H9 (cell line): ENCODE data around the gene RARB. TPM values are rescaled to one million over a fixed set of nuclear protein-coding genes. Genes with fewer than 3 reads are reported as not detected.

ENCODE experiments used
- DNase-seq: peaks from one replicate; pipeline ENCODE4 v3.0.0-alpha.2; 2017
- H2AFZ ChIP-seq: one replicate; pipeline ENCODE4 v1.6.1; 2013; ENCODE audit warnings: mild to moderate bottlenecking, low read length, control low read depth, moderate library complexity
- H2AK5ac ChIP-seq: 2 replicates; pipeline ENCODE4 v1.6.1; 2013; ENCODE audit warnings: low read length, control low read depth, mixed read lengths; ENCODE audit not compliant: insufficient read length
- H2BK120ac ChIP-seq: one replicate; pipeline ENCODE4 v1.6.1; 2013; ENCODE audit warnings: low read depth, mild to moderate bottlenecking, low read length, control low read depth, inconsistent platforms; ENCODE audit not compliant: poor library complexity, severe bottlenecking
- H2BK12ac ChIP-seq: 2 replicates; pipeline ENCODE4 v1.6.1; 2013; ENCODE audit warnings: low read length, control low read depth, mixed read lengths, low read depth; ENCODE audit not compliant: insufficient read length
- H2BK15ac ChIP-seq: 2 replicates; pipeline ENCODE4 v1.6.1; 2013; ENCODE audit warnings: low read depth, low read length, control low read depth
- H2BK20ac ChIP-seq: one replicate; pipeline ENCODE4 v1.6.1; 2013; ENCODE audit warnings: low read depth, mild to moderate bottlenecking, low read length, control low read depth, inconsistent platforms; ENCODE audit not compliant: poor library complexity, severe bottlenecking
- H2BK5ac ChIP-seq: 2 replicates; pipeline ENCODE4 v1.6.1; 2013; ENCODE audit warnings: low read length, control low read depth, mixed read lengths; ENCODE audit not compliant: insufficient read length
- H3K14ac ChIP-seq: 2 replicates; pipeline ENCODE4 v1.6.1; 2013; ENCODE audit warnings: low read length, control low read depth; ENCODE audit not compliant: insufficient read depth
- H3K18ac ChIP-seq: 2 replicates; pipeline ENCODE4 v1.6.1; 2013; ENCODE audit warnings: low read depth, mild to moderate bottlenecking, mixed read lengths, low read length, control low read depth; ENCODE audit not compliant: insufficient read length
- H3K23ac ChIP-seq: 2 replicates; pipeline ENCODE4 v1.6.1; 2013; ENCODE audit warnings: low read length, control low read depth, mixed read lengths, low read depth; ENCODE audit not compliant: insufficient read length
- H3K23me2 ChIP-seq: 2 replicates; pipeline ENCODE4 v1.6.1; 2013; ENCODE audit warnings: low read depth, mild to moderate bottlenecking, mixed read lengths, low read length, control low read depth; ENCODE audit not compliant: insufficient read length, poor library complexity, severe bottlenecking
- H3K27ac ChIP-seq: 2 replicates; pipeline ENCODE4 v1.5.1; 2013; ENCODE audit warnings: low read length, control low read depth, mixed read lengths, low read depth; ENCODE audit not compliant: insufficient read length
- H3K27me3 ChIP-seq: 2 replicates; pipeline ENCODE4 v1.6.1; 2013; ENCODE audit warnings: low read length, control low read depth, inconsistent platforms; ENCODE audit not compliant: insufficient read depth
- H3K4ac ChIP-seq: 2 replicates; pipeline ENCODE4 v1.6.1; 2013; ENCODE audit warnings: low read depth, mild to moderate bottlenecking, control low read depth, inconsistent platforms, low read length, moderate library complexity
- H3K4me1 ChIP-seq: 2 replicates; pipeline ENCODE4 v1.6.1; 2013; ENCODE audit warnings: low read length, control low read depth, inconsistent platforms; ENCODE audit not compliant: insufficient read depth
- H3K4me2 ChIP-seq: 2 replicates; pipeline ENCODE4 v1.6.1; 2013; ENCODE audit warnings: low read length, control low read depth, mixed read lengths; ENCODE audit not compliant: insufficient read length, insufficient read depth
- H3K56ac ChIP-seq: 2 replicates; pipeline ENCODE4 v1.6.1; 2013; ENCODE audit warnings: low read depth, mild to moderate bottlenecking, mixed read lengths, low read length, control low read depth; ENCODE audit not compliant: insufficient read length
- H3K79me1 ChIP-seq: 2 replicates; pipeline ENCODE4 v1.6.1; 2013; ENCODE audit warnings: low read depth, mild to moderate bottlenecking, moderate library complexity, low read length, control low read depth, inconsistent platforms; ENCODE audit not compliant: insufficient read depth, poor library complexity, severe bottlenecking
- H3K79me2 ChIP-seq: 2 replicates; pipeline ENCODE4 v1.6.1; 2013; ENCODE audit warnings: low read length, control low read depth, inconsistent platforms; ENCODE audit not compliant: insufficient read depth
- H3K9ac ChIP-seq: 2 replicates; pipeline ENCODE4 v1.6.1; 2013; ENCODE audit warnings: low read length, control low read depth, mixed read lengths; ENCODE audit not compliant: insufficient read length; ENCODE audit errors: extremely low read depth
- H3K9me3 ChIP-seq: one replicate; pipeline ENCODE4 v1.6.1; 2013; ENCODE audit warnings: low read depth, low read length, inconsistent platforms; ENCODE audit not compliant: control insufficient read depth
- H3T11ph ChIP-seq: one replicate; pipeline ENCODE4 v1.6.1; 2013; ENCODE audit warnings: mild to moderate bottlenecking, low read length, control low read depth, inconsistent platforms
- H4K20me1 ChIP-seq: one replicate; pipeline ENCODE4 v1.6.1; 2013; ENCODE audit not compliant: control insufficient read depth, insufficient read length, insufficient read depth
- H4K5ac ChIP-seq: 2 replicates; pipeline ENCODE4 v1.6.1; 2013; ENCODE audit warnings: low read depth, mild to moderate bottlenecking, mixed read lengths, low read length, control low read depth; ENCODE audit not compliant: insufficient read length
- H4K8ac ChIP-seq: replicated peaks from 2 replicates; pipeline ENCODE4 v1.6.1; 2013; ENCODE audit warnings: low read length, control low read depth, mixed read lengths, low read depth; ENCODE audit not compliant: insufficient read length
- H4K91ac ChIP-seq: 2 replicates; pipeline ENCODE4 v1.6.1; 2013; ENCODE audit warnings: low read depth, mild to moderate bottlenecking, moderate library complexity, mixed read lengths, low read length, control low read depth; ENCODE audit not compliant: insufficient read length
- H3K27ac Mint-ChIP-seq, 3 experiments: 2 replicates in 2 of 3; 3 replicates in 1 of 3; pipeline ENCODE4 v1.8.0; 2020 to 2021; ENCODE audit warnings: mixed read lengths in 3 of 3, mild to moderate bottlenecking in 1 of 3, moderate library complexity in 1 of 3
- H3K27me3 Mint-ChIP-seq: 2 replicates; pipeline ENCODE4 v1.8.0; 2021; ENCODE audit warnings: low read depth, mild to moderate bottlenecking, moderate library complexity, mixed read lengths
- H3K36me3 Mint-ChIP-seq, 3 experiments: 2 replicates in 2 of 3; 3 replicates in 1 of 3; pipeline ENCODE4 v1.8.0; 2020 to 2021; ENCODE audit warnings: low read depth in 3 of 3, mixed read lengths in 3 of 3; ENCODE audit not compliant: insufficient read depth in 1 of 3
- H3K4me1 Mint-ChIP-seq, 2 experiments: 2 replicates each; pipeline ENCODE4 v1.8.0; 2020; ENCODE audit warnings: mixed read lengths in 2 of 2
- H3K4me3 Mint-ChIP-seq, 2 experiments: 2 replicates in 1 of 2; 3 replicates in 1 of 2; pipeline ENCODE4 v1.8.0; 2020 to 2021; ENCODE audit warnings: mild to moderate bottlenecking in 2 of 2, mixed read lengths in 2 of 2, moderate library complexity in 1 of 2
- H3K9me3 Mint-ChIP-seq, 2 experiments: 2 replicates in 1 of 2; 3 replicates in 1 of 2; pipeline ENCODE4 v1.8.0; 2020; ENCODE audit warnings: mild to moderate bottlenecking in 2 of 2, mixed read lengths in 2 of 2, moderate library complexity in 1 of 2
- WGBS: extraction: QIAGEN DNeasy Blood & Tissue Kit; methylation state at CpG from one replicate; pipeline ENCODE4 v1.1.7; 2013; ENCODE audit warnings: missing lambda C conversion rate, low lambda C conversion rate, mixed read lengths; ENCODE audit not compliant: insufficient read length; ENCODE audit errors: extremely low coverage; 5-methylcytosine and 5-hydroxymethylcytosine counted together
- total RNA-seq: library from RNA; stranded (reverse); gene quantifications from 2 replicates; pipeline ENCODE4 v1.2.1, GENCODE V29; 2021
- TF ChIP-seq, protein P1 (sequence below): fragments of 200-600 bp; sonication (generic); conservative IDR thresholded peaks from 3 replicates; pipeline ENCODE4 v1.8.0; 2021; ENCODE audit warnings: antibody characterized with exemption, mild to moderate bottlenecking

The RARB gene
- total RNA-seq, 1 experiment from 2014 or later: 0.22 TPM

DNA sequence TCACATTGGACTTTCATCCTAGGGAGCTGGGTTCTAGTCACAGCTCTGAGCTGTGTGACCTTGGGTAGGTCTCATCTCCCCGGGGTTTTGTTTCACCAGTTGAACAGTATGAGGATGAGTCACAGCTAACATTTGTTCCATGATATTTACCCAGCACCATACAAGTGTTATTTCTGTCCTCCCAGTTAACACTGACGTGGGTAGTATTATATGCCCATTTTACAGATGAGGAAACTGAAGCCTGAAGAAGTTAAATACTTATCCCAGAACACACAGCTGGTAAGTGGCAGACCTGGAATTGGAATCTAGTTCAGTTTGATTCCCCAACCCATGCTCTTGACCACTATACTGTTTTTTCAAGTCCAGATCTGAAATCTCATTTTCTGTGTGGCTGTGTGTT is 908 bp upstream of the RARB start:
- Histone ChIP-seq H4K20me1 (no peaks in the 10 kb centered on the region), H3T11ph (no peak overlapping the region), H3K9me3 (no peaks in the 10 kb centered on the region), H2AFZ (peak overlapping the region; percentile 48), H2BK5ac (no peak overlapping the region), H3K27ac (no peak overlapping the region), H3K23me2 (peaks cover 12% of the 10 kb centered on the region), H4K8ac (no peak overlapping the region), H2BK120ac (no peak overlapping the region), H3K4me2 (peak overlapping the region; percentile 81), H4K91ac (no peak overlapping the region), H3K27me3 (no peaks in the 10 kb centered on the region; the same call in 1 of the 2 replicates), H3K56ac (no peak overlapping the region), H2BK15ac (no peak overlapping the region), H3K14ac (no peak overlapping the region), H4K5ac (no peak overlapping the region), H3K9ac (no peak overlapping the region), H2BK12ac (no peak overlapping the region), H3K4ac (no peak overlapping the region), H2AK5ac (no peak overlapping the region), H2BK20ac (no peak overlapping the region), H3K79me1 (no peaks in the 10 kb centered on the region), H3K23ac (no peak overlapping the region), H3K4me1 (peaks cover 8% of the 10 kb centered on the region; the same call in 1 of the 2 replicates), H3K18ac (no peak overlapping the region), H3K79me2 (no peaks in the 10 kb centered on the region; the same call in 1 of the 2 replicates)
- TF ChIP-seq, protein P1, sequence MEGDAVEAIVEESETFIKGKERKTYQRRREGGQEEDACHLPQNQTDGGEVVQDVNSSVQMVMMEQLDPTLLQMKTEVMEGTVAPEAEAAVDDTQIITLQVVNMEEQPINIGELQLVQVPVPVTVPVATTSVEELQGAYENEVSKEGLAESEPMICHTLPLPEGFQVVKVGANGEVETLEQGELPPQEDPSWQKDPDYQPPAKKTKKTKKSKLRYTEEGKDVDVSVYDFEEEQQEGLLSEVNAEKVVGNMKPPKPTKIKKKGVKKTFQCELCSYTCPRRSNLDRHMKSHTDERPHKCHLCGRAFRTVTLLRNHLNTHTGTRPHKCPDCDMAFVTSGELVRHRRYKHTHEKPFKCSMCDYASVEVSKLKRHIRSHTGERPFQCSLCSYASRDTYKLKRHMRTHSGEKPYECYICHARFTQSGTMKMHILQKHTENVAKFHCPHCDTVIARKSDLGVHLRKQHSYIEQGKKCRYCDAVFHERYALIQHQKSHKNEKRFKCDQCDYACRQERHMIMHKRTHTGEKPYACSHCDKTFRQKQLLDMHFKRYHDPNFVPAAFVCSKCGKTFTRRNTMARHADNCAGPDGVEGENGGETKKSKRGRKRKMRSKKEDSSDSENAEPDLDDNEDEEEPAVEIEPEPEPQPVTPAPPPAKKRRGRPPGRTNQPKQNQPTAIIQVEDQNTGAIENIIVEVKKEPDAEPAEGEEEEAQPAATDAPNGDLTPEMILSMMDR: no peak
- H3K27ac Mint-ChIP-seq: no peak overlapping the region
- H3K9me3 Mint-ChIP-seq: no peaks in the 10 kb centered on the region; a peak in 1 of 5 replicates
- no peaks in the 10 kb centered on the region for H3K36me3 Mint-ChIP-seq
- peaks cover 25% of the 10 kb centered on the region for H3K27me3 Mint-ChIP-seq
- peak overlapping the region; percentile 78 to 84 for H3K4me3 Mint-ChIP-seq
- DNase-seq: no peak
- H3K4me1 Mint-ChIP-seq: peaks cover 64 to 68% of the 10 kb centered on the region in 2 experiments
- no CpG with 5 or more reads among the region's 2 CpGs for WGBS
